OCI-M1 (cell line): Measurements from ENCODE around the gene GP5.
A peak's percentile ranks its signal among the peaks of the same experiment; 100 is the strongest.

Source experiments
- DNase-seq: peaks from one replicate; lab custom pipeline; 2025; lab: John Stamatoyannopoulos, UW

The GP5 gene

DNA sequence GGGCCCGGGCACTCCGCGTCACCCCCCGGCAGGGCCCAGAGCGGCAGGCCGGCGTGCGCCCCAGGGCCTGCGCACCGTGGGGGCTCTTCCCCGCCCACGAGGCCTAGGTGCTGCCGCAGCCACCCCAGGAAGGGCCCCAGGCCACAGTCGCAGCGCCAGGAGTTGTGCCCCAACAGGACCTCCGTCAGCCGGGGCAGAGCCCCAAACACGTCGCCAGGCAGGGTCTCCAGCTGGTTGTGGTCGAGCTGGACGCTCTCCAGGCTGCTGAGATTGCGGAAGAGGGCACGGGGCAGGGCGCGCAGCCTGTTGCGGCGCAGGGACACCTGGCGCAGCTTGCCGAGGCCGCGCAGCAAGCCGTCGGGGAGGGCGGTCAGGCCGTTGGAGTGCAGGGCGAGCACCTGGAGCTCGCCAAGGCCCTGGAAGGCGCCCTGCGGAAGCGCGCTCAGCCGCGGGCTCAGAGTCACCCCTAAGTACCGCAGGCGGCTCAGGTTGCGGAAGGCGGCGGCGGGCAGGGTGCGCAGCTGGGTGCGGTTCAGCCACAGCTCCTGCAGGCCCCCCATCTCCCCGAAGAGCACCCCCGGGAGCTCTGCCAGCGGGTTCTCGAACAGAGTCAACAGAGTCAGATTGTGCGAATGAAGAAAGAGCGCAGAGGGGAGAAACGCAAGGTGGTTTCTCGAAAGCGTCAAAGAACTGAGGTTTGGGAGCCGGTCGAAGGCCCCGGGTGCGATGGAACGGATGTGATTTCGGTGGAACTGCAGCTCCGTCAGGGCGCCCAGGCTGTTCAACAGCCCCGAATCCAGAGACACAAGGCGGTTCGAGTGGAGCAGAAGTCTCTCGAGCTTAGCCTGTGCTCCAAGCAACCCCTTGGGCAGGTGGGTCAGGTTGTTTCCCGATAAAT lies 2.0 kb downstream of the GP5 start:
- no peak for DNase-seq

DNA sequence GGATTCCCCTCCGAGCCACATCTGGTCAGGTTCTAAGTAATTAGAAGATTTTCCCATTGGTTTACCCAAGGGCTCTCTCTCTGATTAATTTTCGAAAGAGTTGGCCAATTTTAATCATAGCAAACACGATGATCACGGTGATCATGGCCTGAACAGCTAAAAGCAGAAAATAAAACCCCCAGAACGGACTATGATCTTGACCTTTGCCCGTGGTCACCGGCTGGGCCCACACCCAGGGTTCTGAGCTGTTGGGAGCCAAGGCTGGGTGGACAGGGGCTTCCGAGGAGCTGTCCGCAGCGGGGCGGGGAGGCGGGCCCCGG lies 2.6 kb downstream of the GP5 start:
- DNase-seq, result no peak

GRCh38 chr3:194395778-194396538 lies 3.1 kb downstream of the GP5 start:
- peak; percentile 87 for DNase-seq

GRCh38 chr3:194395212-194395611 lies 3.9 kb downstream of the GP5 start:
- DNase-seq, result peak; percentile 51

DNA sequence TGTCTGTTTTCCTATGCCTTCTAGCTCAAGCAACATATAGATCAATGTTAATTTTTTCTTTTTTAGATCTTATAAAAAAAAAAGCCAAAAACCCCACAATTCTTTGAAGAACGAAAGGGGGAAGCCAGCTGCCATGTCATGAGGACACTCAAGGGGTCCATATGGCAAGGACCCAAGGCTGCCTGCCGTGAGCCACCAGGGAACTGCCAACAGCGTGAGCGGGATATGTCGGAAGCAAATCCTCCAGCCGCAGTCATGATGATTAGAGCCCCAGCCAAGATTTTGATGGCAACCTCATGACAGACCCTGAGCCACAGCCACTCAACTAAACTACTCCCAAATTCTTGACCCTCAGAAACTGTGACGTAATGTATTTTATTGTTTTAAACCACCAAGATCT lies 6.5 kb downstream of the GP5 start:
- no peak for DNase-seq

- no peak for DNase-seq
Measured at GRCh38 chr3:194390835-194391234, 8.2 kb downstream of the GP5 start.

DNA sequence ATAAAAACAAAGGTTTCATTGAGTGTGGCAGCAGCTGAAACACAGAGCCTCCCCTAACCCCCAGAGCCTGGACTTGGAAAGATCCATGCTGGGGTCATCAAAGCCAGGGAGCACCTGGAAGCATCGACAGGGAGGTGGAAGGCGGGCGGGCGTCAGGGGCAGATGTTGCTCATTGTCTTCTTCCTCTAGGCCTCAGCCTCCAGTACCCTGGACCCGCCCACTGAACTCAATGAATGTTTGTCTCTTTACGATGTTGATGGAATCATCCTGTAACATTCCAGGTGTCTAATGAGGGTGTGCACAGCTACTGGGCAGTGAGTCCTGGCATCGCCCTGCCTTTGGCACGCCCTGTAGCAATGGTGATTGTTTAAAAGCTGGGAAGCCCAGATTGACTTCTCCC lies 9.8 kb downstream of the GP5 start:
- DNase-seq, result no peak

DNA sequence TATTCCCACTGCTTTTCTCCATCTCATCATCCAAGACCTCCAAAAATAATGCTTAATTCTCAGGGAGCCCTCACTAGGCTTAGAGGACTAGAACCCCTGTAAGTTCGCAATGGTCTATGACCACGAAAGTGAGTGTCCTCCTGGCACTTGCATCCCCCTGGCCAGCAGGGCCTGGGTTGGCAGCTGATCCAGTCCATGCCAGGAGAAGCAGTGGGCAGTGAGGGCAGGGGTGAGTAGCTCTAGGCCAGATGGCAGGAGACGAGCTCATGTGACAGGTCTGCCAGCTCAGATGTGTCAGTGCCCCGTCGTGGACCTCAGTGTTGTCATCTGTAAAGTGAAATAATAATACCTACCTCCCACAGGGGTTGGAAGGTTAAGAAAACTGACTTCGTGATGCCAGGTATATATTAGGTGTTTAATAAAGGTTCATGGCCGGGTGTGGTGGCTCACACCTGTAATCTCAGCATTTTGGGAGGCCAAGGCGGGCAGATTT lies 11.1 kb downstream of the GP5 start:
- DNase-seq, result no peak

- DNase-seq, result no peak
Measured at GRCh38 chr3:194387276-194387675, 11.8 kb downstream of the GP5 start.

- no peak for DNase-seq
Measured at GRCh38 chr3:194386648-194387047, 12.4 kb downstream of the GP5 start.

DNA sequence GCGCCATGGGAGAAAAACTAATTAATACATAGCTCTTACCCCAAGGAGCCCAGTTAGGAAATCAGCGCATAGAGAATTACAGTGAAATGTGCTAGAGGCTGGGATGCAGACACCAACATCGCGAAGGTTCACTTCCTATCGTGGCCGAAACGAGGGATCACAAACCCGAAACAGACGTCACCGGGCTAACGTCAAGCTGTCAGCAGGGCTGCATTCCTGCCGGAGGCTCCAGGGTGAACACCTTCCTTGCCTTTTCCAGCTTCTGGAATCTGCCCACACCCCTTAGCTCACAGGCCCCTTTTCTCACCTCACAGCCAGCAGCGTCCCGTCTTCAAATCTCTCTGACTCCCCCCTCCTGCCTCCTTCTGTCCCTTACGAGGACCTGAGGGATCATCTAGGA lies 13.0 kb downstream of the GP5 start:
- DNase-seq, result no peak

DNA sequence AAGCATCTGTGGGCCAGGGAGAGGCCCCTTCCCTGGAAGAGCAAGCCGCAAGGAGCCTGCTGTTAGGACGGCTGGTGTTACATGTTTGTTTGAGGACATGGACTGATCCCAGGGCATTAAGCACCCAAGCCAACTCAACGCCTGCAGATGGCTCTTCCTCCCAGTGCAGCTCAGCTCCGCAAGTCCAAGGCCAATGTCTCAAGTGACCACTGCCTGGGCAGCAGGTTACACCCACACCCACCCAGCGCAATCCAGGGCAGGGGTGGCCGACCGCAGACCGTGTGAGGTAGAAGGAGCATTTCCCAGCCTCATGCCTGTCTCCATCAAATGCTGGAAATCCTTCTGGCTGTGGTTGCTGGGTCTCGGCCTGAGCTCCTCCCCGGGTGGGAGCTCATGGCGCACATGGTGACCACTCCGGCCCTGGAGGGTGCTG lies 14.5 kb downstream of the GP5 start:
- DNase-seq, result no peak

GRCh38 chr3:194384156-194384555 lies 14.9 kb downstream of the GP5 start:
- DNase-seq, result no peak

DNA sequence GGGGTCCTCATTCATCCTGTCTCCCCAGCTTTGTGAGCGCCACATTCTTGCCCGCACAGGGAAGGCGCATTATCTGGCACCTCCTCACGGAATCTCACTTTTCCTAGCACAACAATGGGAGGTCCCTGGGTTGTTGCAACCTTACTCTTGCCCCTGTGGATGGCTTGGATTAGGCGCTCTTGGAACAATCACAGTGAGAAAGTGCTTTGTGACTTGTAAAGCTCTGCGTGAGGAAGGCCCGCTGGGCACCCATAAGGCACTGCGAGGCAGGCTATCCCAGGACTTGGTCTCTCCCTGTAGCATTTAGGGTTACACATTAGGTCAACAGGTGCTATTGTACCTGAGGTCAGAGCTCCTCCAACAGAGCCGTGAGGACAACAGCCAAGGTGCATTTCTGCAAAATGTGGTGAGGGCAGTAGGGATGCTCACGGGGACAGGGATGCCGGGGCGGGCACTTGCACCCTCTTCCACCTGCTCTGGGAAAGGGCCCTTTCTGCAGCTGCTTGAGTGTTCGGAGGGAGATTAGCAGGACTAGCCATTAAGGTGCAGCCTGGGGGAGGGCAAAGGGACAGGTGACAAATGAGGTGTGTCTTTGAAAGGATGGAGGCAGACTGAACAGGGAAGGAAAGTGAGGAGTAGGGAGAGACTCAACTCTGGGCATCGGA lies 15.7 kb downstream of the GP5 start:
- DNase-seq, result no peak

DNA sequence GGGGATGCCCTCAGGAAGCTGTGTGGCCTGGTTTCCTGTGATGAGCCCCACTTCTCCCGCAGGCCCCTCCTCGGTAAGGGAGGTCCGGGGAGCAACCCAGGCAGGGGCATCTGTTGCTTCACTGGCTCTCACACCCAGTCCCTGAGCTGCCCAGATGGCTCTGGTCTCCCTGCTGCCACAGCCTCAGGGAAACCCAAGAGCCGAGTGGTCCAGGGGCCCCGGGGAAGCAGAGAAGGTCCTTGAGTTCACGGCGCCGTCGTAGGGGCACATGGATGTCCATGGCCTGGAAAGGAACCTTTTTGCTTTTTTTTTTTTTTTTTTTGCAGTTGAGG lies 16.2 kb downstream of the GP5 start:
- DNase-seq, result no peak

GRCh38 chr3:194382196-194382891 lies 16.7 kb downstream of the GP5 start:
- DNase-seq, result no peak

- no peak for DNase-seq
Measured at GRCh38 chr3:194381460-194381875, 17.6 kb downstream of the GP5 start.

DNA sequence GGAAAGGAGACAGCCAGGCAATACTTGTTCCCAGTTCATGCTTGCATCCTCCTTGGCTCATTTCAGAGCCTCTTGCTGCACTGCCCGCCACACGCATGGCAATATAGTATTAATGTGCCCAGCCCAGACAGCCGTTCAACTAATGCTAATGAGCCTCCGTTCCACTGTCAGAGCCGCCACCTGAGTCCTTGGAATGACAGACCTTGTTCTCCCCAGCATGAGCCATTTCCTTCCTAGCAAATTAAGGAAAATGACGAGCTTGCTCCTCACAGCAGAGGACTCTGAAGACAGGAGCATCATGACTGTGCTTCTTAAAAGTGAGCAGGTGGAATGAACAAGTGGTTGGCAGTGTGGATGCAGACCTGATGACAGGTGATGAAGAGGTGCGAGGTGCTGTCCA lies 18.7 kb downstream of the GP5 start:
- DNase-seq, result no peak

DNA sequence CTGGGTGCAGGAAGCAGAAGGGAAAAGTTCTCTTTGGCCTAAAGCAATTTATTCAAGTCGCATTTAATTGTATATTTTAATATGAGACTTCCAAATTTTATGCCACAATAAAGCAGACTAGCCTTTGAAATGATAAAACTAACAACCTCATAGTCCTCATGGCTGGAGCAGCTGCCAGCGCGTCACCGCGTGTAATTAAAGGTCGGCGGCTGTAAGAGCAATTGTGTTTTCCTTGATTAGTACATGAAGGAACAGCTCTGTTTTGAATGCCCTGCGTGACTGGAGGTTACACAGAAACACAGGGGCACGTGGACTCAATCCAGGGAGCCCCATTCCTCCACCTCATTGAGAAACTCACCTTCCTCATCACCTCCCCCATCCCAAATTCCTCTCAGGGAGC lies 19.4 kb downstream of the GP5 start:
- no peak for DNase-seq

DNA sequence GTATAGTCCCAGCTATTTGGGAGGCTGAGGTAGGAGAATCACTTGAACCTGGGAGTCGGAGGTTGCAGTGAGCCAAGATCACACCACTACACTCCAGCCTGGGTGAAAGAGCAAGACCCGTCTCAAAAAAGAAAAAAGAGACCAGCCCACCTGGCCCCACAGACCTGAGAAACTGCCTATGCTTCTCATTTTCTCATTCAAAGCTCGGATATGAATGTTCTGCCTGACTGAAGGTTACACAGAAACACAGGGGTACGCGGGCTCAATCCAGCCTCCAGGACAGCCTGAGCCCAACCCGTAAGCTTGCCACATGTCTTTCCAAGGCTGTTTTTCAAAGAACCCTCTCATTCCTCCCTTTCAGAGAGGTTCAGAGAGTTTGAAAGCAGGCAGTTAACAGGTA lies 19.8 kb downstream of the GP5 start:
- DNase-seq, result no peak

- DNase-seq, result no peak
Measured at GRCh38 chr3:194377708-194378107, 21.4 kb downstream of the GP5 start.

GRCh38 chr3:194376241-194376560 lies 22.9 kb downstream of the GP5 start:
- DNase-seq, result no peak
